Adrenal gland (tissue), 5 donors: ENCODE data around the gene SLC22A12.

Experiments used
- CTCF ChIP-seq, 6 experiments: fragments of 450-650 bp in 4 of 6; fragments of 200-600 bp in 2 of 6; sonication (generic) in 1 of 6; IDR thresholded peaks; 1 replicate in 5 of 6; 2 replicates in 1 of 6; pipeline versions ENCODE4 v1.5.1 to v1.8.0; 2016 to 2021; ENCODE audit warnings: antibody characterized with exemption in 6 of 6, mild to moderate bottlenecking in 2 of 6, moderate library complexity in 1 of 6
- POLR2A ChIP-seq, 2 donors: fragments of 450-650 bp; IDR thresholded peaks; one replicate each; pipeline ENCODE4 v1.6.1; 2017; ENCODE audit warnings: antibody characterized with exemption in 2 of 2, mild to moderate bottlenecking in 2 of 2, moderate library complexity in 1 of 2
- donor health status: DM: no; HTN: no; CAD: no.

GRCh38 chr11:64605244-64605560 lies 14.2 kb downstream of the SLC22A12 start:
- no peak for TF ChIP-seq CTCF (IDR thresholded peaks at IDR 0.05)
- TF ChIP-seq POLR2A (IDR thresholded peaks at IDR 0.05), result no peak
